Renal pelvis (tissue), 12 donors: ENCODE measurements around the gene BBLN. TPM values are rescaled to one million over a fixed set of nuclear protein-coding genes. Genes with fewer than 3 reads are reported as not detected.
"Not testable (repeated sequence)": the region's sequence is repeated elsewhere in the genome, so short reads cannot be mapped to it uniquely, and the experiment has no call there.

ENCODE experiments used
- DNase-seq: peaks from one replicate; pipeline ENCODE4 v3.0.0-alpha.2; 2013
- long read RNA-seq, 16 experiments: transcript quantifications; one replicate each; lab custom pipeline, GENCODE V29; 2026
- polyA plus RNA-seq, 3 donors: library from polyadenylated mRNA; unstranded; fragments of 120-200 nt; gene quantifications; one replicate each; pipeline ENCODE4 v1.2.1, GENCODE V29; 2013; ENCODE audit not compliant: insufficient read length in 3 of 3

The BBLN gene
- 10 to 100 TPM; 51.7 to 63.7 (median 61.9) TPM for polyA plus RNA-seq
- long read RNA-seq, donor 1, transcript C9orf16-201 (2 exons, 713 nt): major isoform, 40 of 40 reads
- long read RNA-seq, donor 1, partial matches to known transcripts: 0 of 40 reads
- long read RNA-seq, donor 1, other reads (novel, unspliced or antisense): 0 of 40 reads
- long read RNA-seq, donor 2, transcript C9orf16-201 (2 exons, 713 nt): major isoform, 76 of 76 reads
- long read RNA-seq, donor 2, partial matches to known transcripts: 0 of 76 reads
- long read RNA-seq, donor 2, other reads (novel, unspliced or antisense): 0 of 76 reads
- long read RNA-seq, donor 3, transcript C9orf16-201 (2 exons, 713 nt): major isoform, 67 of 67 reads
- long read RNA-seq, donor 3, partial matches to known transcripts: 0 of 67 reads
- long read RNA-seq, donor 3, other reads (novel, unspliced or antisense): 0 of 67 reads
- long read RNA-seq, donor 4, transcript C9orf16-201 (2 exons, 713 nt): major isoform, 105 of 112 reads
- long read RNA-seq, donor 4, partial matches to known transcripts: 6 of 112 reads
- long read RNA-seq, donor 4, other reads (novel, unspliced or antisense): 0 of 112 reads
- long read RNA-seq, donor 5, transcript C9orf16-201 (2 exons, 713 nt): major isoform, 35 of 40 reads
- long read RNA-seq, donor 5, partial matches to known transcripts: 5 of 40 reads
- long read RNA-seq, donor 5, other reads (novel, unspliced or antisense): 0 of 40 reads
- long read RNA-seq, donor 6, transcript C9orf16-201 (2 exons, 713 nt): major isoform, 48 of 150 reads
- long read RNA-seq, donor 6, partial matches to known transcripts: 95 of 150 reads
- long read RNA-seq, donor 6, other reads (novel, unspliced or antisense): 7 of 150 reads
- long read RNA-seq, donor 7, transcript C9orf16-201 (2 exons, 713 nt): major isoform, 90 of 106 reads
- long read RNA-seq, donor 7, partial matches to known transcripts: 16 of 106 reads
- long read RNA-seq, donor 7, other reads (novel, unspliced or antisense): 0 of 106 reads
- long read RNA-seq, donor 8, transcript C9orf16-201 (2 exons, 713 nt): major isoform, 21 of 21 reads
- long read RNA-seq, donor 8, partial matches to known transcripts: 0 of 21 reads
- long read RNA-seq, donor 8, other reads (novel, unspliced or antisense): 0 of 21 reads
- long read RNA-seq, donor 9, transcript C9orf16-201 (2 exons, 713 nt): major isoform, 70 of 81 reads
- long read RNA-seq, donor 9, partial matches to known transcripts: 9 of 81 reads
- long read RNA-seq, donor 9, other reads (novel, unspliced or antisense): 0 of 81 reads
- long read RNA-seq, donor 10, transcript C9orf16-201 (2 exons, 713 nt): major isoform, 40 of 59 reads
- long read RNA-seq, donor 10, partial matches to known transcripts: 17 of 59 reads
- long read RNA-seq, donor 10, other reads (novel, unspliced or antisense): 0 of 59 reads
- long read RNA-seq, donor 11, transcript C9orf16-201 (2 exons, 713 nt): major isoform, 37 of 37 reads
- long read RNA-seq, donor 11, partial matches to known transcripts: 0 of 37 reads
- long read RNA-seq, donor 11, other reads (novel, unspliced or antisense): 0 of 37 reads
- long read RNA-seq, donor 12, transcript C9orf16-201 (2 exons, 713 nt): major isoform, 87 of 87 reads
- long read RNA-seq, donor 12, partial matches to known transcripts: 0 of 87 reads
- long read RNA-seq, donor 12, other reads (novel, unspliced or antisense): 0 of 87 reads
- long read RNA-seq, donor 13, transcript C9orf16-201 (2 exons, 713 nt): major isoform, 35 of 35 reads
- long read RNA-seq, donor 13, partial matches to known transcripts: 0 of 35 reads
- long read RNA-seq, donor 13, other reads (novel, unspliced or antisense): 0 of 35 reads
- long read RNA-seq, donor 14: 0 reads
- long read RNA-seq, donor 15, transcript C9orf16-201 (2 exons, 713 nt): major isoform, 47 of 47 reads
- long read RNA-seq, donor 15, partial matches to known transcripts: 0 of 47 reads
- long read RNA-seq, donor 15, other reads (novel, unspliced or antisense): 0 of 47 reads
- long read RNA-seq, donor 16, transcript C9orf16-201 (2 exons, 713 nt): major isoform, 75 of 77 reads
- long read RNA-seq, donor 16, partial matches to known transcripts: 0 of 77 reads
- long read RNA-seq, donor 16, other reads (novel, unspliced or antisense): 0 of 77 reads

DNA sequence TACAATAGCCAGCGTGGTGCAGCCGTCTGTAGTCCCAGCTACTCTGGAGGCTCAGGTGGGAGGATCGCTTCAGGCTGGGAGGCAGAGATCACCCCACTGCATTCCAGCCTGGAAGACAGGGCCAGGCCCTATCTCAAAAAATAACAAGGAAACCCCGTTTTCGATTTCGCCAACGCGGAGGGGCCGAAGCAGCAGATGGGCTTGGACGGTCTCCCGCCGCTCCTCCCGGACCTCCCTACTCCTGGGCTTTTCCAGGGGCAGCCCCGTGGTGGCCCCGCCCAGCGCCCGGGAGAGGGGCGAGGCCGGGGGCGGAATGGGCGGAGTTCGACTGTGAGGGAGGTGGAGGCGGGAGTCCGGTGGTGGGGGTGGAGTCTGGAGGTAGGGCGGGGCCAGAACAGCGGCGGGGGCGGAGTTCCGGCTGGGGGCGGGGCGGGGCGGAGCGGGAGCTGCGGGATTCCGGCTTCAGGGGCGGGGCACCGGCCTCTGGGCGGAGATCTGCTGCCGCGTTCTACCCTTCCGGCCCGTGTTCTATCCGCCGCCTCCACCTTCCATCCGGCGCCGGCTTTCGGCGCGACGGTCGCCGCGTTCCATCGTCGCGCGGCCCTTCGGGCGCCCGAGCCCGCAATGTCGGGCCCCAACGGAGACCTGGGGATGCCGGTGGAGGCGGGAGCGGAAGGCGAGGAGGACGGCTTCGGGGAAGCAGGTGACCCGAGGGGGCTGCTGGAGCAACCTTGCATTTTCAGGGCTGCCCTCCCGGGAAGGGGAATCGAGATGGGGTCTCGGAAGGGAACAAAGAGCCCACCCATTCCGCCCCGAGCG is at the start of gene BBLN:
TSS of gene BBLN (plus strand) at position 482 of the 819 bp plus-strand sequence. CDS start at position 625, 143 bp downstream.
- DNase-seq: peak; percentile 95

DNA sequence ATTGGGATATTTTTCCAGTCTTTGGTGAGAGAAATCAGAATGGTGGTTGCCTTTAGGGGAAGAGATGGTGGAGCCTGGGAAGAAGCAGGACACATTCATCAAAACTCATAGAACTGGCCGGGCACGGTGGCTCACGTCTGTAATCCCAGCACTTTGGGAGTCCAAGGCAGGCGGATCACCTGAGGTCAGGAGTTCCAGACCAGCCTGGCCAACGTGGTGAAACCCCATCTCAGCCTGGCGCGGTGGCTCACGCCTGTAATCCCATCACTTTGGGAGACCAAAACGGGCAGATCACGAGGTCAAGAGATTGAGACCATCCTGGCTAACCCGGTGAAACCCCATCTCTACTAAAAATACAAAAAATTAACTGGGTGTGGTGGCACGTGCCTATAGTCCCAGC is 48.3 kb upstream of the BBLN start:
- not testable (repeated sequence) for DNase-seq

GRCh38 chr9:128113526-128114325 is 46.3 kb upstream of the BBLN start:
- no peak for DNase-seq

GRCh38 chr9:128114326-128115186 is 45.5 kb upstream of the BBLN start:
- DNase-seq: no peak

GRCh38 chr9:128115187-128116103 is 44.6 kb upstream of the BBLN start:
- DNase-seq: no peak

GRCh38 chr9:128116104-128117083 is 43.7 kb upstream of the BBLN start:
- no peak for DNase-seq

- DNase-seq: peak; percentile 89
Measured at GRCh38 chr9:128117613-128118471, 42.2 kb upstream of the BBLN start.

GRCh38 chr9:128118472-128118857 is 41.6 kb upstream of the BBLN start:
- DNase-seq: no peak

GRCh38 chr9:128118971-128119665 is 40.9 kb upstream of the BBLN start:
- no peak for DNase-seq

DNA sequence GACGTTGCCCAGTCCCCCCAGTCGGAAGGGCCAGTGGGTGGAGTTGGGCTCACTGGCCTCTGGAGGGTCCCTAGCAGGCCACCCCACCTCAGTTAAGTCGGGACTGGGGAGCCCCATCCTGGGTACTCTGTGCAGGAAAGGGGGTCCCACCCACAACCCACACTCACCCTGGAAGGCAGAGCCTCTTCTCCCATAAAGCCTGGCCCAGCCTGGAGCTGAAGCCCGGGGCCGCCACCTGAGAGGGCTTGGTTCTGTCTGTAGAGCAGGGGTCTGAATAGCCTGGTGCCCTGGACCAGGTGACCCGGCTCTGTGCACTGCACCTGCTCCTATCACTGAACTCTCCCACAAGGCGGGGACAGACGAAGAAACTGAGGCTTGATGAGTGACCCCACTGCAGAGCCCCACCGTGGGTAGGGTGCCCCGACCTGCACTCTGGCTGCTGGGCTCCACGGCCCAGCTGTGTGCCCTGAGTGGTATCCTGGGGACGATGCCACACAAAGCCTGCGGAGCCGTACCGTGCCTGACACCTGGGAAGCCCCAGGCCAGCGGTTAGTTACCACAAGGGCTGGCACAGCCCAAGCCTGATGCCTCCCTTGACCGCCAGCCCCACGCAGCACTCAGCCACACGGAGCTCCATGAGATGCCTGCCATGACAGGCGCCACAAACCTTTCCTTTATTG is 39.9 kb upstream of the BBLN start:
- DNase-seq: no peak

DNA sequence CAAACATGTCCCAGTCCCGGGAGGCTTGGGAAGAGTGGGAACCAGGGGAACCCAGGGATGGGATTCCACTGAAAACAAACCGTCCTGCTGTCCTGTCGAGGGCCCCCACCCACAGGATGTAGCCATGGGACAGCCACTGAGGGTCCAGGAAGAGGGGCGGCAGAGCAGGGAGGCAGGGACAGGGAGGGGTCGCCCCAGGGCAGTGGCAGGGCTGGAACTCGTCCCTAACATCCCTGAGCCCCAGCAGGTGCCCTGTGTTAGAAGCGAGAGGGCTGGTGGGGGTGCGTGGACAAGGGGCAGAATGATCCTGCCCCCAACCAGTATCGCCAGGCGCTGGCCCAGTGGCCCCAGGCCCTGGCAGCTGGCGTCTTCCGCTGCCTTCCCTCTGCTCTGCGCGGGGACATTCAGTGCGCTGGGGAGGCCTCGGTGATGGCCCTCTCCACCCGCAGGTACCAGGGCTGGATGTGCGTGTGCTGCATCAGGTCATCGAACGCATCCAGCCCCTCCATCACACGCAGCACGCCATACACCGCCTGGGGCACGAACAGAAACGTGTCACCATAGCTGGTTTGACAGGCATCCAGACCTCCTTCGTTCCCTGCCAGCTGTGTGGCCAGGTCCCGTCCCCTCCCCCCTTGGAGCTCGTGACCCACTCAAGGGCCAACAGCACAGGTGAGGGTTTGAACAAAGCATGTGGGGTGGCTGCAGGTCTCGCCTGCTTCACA is 39.2 kb upstream of the BBLN start:
- no peak for DNase-seq

- DNase-seq: no peak
Measured at GRCh38 chr9:128121466-128121810, 38.6 kb upstream of the BBLN start.
